Neural progenitor cell (in vitro differentiated cells): ENCODE results near the gene FOXL2NB.

Experiments
- CTCF ChIP-seq: fragments of 200-600 bp; sonication (generic); IDR thresholded peaks from 2 replicates; pipeline ENCODE4 v1.5.1; 2017; ENCODE audit warnings: antibody characterized with exemption, mild to moderate bottlenecking
- EZH2 ChIP-seq: fragments of 200-600 bp; sonication (generic); IDR thresholded peaks from 2 replicates; pipeline ENCODE4 v1.6.1; 2017; ENCODE audit warnings: antibody characterized with exemption, mild to moderate bottlenecking, moderate library complexity
- EZH2phosphoT487 ChIP-seq: fragments of 200-600 bp; sonication (generic); IDR thresholded peaks from 2 replicates; pipeline ENCODE4 v1.6.1; 2017; ENCODE audit warnings: antibody characterized with exemption

GRCh38 chr3:138935863-138936740, 10.9 kb upstream of the FOXL2NB start:
- TF ChIP-seq CTCF (peak; percentile 80), EZH2 (peak; percentile 31), EZH2phosphoT487 (peak; percentile 22)
